GM19099 (cell line): Measurements from ENCODE around the gene TMEM115.

ENCODE experiments used
- POLR2A ChIP-seq: IDR thresholded peaks from 3 replicates; pipeline ENCODE4 v1.6.1; 2011; ENCODE audit warnings: low read depth; ENCODE audit not compliant: insufficient read length; ENCODE audit errors: extremely low read depth

The TMEM115 gene

GRCh38 chr3:50350213-50350526, 9.2 kb downstream of the TMEM115 start:
- no peak for TF ChIP-seq POLR2A

DNA sequence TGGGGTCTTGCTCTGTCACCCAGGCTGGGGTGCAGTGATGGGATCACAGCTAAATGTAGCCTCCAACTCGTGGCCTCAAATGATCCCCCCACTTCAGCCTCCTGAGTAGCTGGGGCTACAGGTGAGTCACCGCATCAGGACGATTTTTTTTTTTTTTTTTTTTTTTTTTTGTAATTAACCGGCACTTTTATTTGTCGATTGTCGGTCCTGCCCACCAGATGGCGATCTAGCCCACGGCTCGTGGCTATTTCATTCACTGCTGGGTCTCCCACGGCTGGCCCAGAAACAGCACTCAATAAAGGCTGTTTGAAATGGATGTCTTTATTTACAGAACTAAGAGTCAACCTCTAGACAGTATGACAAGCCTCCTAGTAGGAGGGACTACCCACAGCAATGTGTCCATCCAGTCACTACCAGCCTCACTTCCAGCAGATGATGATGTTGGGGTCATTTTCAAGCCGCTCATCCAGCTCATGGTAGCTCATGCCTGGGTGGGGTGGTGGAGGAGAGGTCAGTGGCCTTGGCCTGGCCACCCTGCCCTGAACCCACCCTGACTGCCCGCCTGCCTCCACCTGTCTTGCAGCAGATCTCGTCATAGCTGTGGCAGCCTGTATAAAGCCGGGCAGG, 12.0 kb downstream of the TMEM115 start:
- no peak for TF ChIP-seq POLR2A

DNA sequence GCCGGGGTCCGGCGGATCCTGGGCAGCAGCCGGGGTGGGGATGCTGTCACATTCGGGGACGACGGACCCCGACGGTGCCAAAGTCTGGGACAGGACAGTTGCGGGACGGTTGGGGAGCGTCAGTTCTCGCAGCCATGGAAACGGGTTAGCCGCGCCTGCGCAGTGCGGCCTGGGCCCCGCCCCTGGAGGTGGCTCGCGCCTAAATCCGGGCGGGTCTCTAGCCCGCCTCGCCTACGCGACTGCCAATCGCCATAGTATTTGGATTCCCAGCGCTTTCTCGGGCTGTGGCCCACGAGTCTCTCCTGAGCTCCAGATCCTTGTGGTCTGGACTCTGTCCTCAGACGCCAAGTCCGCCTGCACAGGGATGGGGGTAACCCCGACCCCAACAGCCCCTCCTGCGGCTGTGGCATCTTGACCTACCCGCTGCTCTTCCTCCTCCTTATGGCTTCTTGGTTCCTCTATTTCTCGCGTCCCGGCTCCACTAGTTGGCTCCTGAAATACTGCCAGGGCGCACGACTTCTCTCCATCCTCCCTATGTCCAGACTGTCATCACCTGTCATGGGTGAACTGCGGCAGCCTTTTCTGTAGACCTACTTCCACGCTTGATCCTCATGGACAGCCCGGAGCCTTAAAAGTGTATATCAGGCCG, 13.6 kb downstream of the TMEM115 start, which contains the start of gene ZMYND10:
Gene ZMYND10 (minus strand): TSS at position 147 of the 649 bp plus-strand sequence. CDS start 153 bp downstream, outside the sequence.
- TF ChIP-seq POLR2A: no peak

DNA sequence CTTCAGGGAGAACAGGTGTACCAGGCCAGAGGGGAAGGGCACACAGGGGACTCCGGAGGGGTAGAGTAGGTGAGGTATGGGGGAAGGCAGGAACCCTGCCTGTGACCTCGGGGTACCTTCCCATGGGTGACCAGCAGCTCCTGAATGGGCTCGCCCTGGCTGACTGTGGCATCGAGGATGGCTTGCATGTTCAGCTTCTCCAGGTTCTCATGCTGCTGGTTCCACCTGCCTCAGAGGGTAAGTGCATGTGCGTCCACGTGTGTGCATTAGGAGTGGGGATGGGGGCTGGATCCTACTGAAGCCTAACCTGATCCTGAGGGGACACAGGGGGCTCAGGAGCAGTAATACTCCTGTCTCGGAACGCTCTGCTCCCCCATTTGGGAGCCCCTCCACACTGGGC, 14.3 kb downstream of the TMEM115 start:
- no peak for TF ChIP-seq POLR2A

- TF ChIP-seq POLR2A: no peak
Observed at GRCh38 chr3:50342813-50343633, 16.3 kb downstream of the TMEM115 start.

DNA sequence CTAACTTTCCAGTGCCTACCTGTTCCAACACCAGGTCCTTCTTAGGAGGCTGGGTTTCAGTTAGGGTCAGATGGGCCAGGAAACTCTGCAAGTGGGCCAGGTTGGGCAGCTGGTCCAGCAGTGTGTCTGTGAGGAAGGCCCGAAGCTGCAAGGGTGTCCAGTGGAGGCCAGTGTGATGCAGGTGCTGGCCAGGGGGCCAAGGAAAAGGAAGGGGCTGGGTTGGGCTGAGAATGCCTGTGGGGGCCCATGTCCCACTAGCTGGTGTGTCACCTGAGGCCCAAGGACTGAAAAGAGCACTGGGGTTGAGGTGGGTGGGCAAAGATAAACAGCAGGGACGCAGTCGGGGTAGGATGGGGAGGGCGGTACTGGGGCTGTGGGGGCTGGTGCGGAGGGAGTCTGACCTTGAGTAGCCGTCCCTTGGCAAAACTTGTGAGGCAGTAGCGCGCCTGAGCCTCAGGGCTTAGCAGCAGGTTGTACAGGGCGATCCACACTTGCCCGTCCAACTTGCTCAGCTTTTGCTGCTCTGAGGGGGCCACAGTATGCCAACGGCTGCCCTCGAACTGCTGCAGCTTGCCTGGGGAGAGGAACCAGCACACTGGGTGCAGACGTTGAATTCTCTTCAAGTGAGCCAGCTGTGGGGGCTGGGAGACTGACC, 17.2 kb downstream of the TMEM115 start:
- no peak for TF ChIP-seq POLR2A

DNA sequence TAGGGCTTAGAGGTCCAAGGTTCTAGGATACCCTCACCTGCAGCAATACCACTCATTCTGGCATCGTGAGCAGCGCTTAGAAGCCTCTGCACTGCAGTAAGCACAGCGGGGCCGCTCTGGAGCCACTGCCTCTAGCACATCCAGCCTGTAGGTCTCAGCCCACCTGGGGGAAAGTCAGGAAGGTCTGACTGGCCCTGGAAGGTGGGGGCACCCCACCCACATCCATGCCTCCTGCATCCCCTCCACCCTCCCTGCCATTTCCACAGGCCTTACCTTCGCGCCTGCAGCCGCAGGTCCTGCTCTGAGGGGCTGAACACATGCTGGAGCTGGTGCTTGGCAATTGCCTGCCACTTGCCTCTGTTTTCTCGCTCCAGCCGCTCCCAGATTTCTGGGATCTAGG, 17.8 kb downstream of the TMEM115 start:
- no peak for TF ChIP-seq POLR2A

DNA sequence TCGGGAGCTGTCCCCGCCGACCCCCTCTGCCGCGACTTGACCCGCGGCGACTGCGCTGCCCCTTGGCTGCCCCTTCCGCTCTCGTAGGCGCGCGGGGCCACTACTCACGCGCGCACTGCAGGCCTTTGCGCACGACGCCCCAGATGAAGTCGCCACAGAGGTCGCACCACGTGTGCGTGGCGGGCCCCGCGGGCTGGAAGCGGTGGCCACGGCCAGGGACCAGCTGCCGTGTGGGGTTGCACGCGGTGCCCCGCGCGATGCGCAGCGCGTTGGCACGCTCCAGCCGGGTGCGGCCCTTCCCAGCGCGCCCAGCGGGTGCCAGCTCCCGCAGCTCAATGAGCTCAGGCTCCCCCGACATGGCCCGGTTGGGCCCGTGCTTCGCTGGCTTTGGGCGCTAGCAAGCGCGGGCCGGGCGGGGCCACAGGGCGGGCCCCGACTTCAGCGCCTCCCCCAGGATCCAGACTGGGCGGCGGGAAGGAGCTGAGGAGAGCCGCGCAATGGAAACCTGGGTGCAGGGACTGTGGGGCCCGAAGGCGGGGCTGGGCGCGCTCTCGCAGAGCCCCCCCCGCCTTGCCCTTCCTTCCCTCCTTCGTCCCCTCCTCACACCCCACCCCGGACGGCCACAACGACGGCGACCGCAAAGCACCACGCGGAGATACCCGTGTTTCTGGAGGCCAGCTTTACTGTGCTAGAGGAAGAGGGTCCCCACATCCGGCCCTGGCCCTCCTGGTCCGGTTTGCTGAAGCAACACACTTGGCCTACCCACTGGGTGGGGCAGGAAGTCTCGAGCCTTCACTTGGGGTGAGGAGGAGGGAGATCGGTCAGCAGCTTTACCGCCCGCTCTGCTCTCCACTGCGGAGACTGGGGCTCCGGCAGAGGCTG, 18.6 kb downstream of the TMEM115 start, which contains the start of gene RASSF1:
Gene RASSF1 (minus strand): TSS at position 389 of the 882 bp plus-strand sequence. CDS start 31 bp downstream, at position 358.
- peak; percentile 65 for TF ChIP-seq POLR2A

DNA sequence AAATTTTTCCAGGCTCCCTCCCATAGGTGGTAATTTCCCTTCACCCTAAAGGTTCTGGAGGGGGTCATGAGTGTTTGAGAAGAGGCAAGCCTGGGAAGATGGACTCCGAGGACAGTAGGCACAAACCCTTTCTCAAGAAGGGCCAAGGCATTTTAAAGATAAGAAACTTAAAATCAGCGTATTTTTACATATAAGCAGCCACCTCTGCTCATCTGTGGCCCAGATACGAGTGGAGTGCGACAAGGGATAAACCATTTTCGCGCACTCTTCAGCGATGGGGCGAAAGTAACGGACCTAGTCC, 19.2 kb downstream of the TMEM115 start:
- no peak for TF ChIP-seq POLR2A

- TF ChIP-seq POLR2A: no peak
Observed at GRCh38 chr3:50339485-50340146, 19.7 kb downstream of the TMEM115 start.

DNA sequence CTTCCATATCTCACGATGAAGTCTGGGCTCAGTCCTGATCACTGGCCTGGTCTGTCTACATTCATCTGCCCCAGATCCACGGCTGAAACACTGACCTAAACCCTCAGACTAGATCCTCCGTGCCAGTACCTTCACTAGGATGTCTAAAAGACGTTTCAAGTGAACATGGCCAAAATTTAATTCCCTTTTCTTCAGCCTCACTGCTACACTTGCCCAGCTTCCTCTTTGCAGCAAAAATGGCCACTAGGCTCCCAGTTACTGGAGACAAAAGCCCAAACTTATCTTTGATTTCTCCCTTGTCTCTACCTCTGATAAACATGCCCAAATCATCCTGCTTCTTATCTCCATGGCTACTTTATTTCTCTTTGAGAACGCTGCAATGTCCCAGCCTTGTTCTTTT, 20.4 kb downstream of the TMEM115 start:
- TF ChIP-seq POLR2A: no peak

DNA sequence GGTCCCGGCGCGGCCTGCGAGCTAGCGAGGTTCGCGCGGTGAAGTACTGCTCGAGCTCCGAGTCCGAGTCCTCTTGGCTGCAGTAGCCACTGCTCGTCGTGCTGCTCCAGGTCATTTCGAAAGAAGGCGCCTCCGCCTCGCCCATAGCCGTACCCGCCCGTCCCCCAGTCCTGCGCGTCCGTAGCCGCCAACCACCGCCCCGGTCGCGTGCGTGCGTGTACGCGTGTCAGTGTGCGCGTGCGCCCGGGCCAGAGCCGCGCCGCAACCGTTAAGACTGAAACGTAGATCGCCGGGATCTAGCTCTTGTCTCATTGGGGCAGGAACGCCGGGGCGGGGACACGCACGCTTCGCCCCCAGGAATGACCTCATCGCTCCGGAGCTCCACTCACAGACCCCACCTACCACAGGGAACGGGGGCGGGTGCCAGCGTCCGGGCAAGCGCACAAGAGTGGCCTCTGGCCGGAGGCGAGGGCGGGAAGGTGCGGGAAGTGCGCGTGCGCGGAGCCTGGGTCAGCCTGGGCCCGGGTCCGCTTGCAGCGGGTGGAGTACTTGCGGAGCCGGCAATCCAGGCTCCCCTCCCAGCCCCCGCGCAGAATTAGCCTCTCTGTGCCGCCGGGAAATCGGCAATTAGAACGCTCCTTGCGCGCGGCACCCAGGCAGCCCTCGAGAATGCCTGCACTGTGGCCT, 22.0 kb downstream of the TMEM115 start:
- TF ChIP-seq POLR2A: peak; percentile 82

GRCh38 chr3:50336452-50337174, 22.7 kb downstream of the TMEM115 start:
- no peak for TF ChIP-seq POLR2A
